Activated CD8-positive, alpha-beta memory T cell treated with anti-CD3 and anti-CD28 coated beads for 36 hours (primary cell): ENCODE results near the gene SAMD10. TPM values are rescaled to one million over a fixed set of nuclear protein-coding genes. Genes with fewer than 3 reads are reported as not detected.

Source experiments
- CTCF ChIA-PET: fragments of 350-600 bp; sonication (Branson Sonifier 250); formaldehyde crosslinking; loops from one replicate; lab custom pipeline; 2021; ENCODE audit warnings: antibody characterized with exemption; lab: Charles Lee
- POLR2A ChIA-PET: fragments of 350-600 bp; sonication (Branson Sonifier 250); formaldehyde crosslinking; loops from one replicate; lab custom pipeline; 2021; ENCODE audit warnings: antibody characterized with exemption; lab: Charles Lee
- total RNA-seq, 2 experiments: library from RNA; stranded (reverse); gene quantifications; one replicate each; pipeline ENCODE4 v1.2.3, GENCODE V29; 2021

The SAMD10 gene
- total RNA-seq, 2 experiments from 2014 or later = 19.0 to 20.5 TPM

DNA sequence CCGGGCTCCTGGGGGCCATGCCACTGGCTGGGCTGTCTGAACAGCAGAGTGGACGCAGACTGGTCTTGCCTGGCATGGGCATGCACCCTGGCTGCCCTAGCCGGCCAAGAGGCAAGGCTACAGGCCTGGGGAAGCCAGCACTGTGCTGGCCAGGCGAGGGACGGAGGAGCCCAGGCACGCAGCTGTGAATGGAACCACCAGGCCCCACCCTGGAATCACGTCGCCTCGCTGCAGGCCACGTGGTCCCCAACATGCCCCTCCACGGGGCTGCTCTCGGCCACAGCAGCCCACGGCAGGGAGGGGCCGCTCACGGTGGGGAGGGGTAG, 27.3 kb downstream of the SAMD10 start:
- CTCF ChIA-PET = interaction anchor here (1.0 kb wide), 1 partner anchor 16 kb away, joined by 3 read pairs; no protein-coding TSS in a partner anchor
- POLR2A ChIA-PET = no interaction called here

DNA sequence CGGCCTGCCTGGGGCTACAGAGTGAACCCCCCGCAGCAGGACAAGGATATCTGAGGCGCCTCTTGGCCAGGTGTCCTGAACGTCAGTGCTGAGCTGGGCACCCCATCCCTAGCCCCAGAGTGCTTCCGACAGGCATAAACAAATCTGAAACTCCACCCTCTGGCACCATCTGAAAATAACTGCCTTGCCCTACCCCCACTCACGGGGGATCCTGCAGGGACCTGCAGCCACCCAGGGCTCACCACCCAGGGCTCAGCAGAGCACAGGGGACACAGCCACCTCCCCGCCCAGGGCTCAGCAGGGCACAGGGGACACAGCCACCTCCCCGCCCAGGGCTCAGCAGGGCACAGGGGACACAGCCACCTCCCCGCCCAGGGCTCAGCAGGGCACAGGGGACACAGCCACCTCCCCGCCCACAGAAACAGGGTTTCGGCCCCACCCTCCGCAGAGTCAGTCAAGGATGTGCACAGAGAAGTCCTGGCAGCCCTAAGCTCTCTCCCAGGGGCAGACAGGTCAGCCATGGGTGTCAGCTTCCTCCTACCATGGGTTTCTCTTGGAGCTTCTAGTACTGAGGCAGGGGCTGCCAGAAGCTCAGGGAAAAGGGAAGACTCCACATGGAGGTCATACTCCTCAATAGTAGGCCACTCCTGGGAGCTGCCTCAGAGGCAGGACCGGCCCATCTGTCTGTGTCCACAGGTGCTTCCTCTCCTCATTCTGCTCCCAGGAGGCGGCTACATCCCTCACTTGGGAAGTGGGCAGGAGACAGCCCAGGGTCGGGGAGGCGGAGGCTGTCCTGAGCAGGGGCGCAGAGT, 27.8 kb downstream of the SAMD10 start:
- ChIA-PET POLR2A (no interaction called here), CTCF (interaction anchor here (1.0 to 1.1 kb wide), 2 partner anchors 17 to 106 kb away, joined by 3 read pairs; no protein-coding TSS in a partner anchor)

DNA sequence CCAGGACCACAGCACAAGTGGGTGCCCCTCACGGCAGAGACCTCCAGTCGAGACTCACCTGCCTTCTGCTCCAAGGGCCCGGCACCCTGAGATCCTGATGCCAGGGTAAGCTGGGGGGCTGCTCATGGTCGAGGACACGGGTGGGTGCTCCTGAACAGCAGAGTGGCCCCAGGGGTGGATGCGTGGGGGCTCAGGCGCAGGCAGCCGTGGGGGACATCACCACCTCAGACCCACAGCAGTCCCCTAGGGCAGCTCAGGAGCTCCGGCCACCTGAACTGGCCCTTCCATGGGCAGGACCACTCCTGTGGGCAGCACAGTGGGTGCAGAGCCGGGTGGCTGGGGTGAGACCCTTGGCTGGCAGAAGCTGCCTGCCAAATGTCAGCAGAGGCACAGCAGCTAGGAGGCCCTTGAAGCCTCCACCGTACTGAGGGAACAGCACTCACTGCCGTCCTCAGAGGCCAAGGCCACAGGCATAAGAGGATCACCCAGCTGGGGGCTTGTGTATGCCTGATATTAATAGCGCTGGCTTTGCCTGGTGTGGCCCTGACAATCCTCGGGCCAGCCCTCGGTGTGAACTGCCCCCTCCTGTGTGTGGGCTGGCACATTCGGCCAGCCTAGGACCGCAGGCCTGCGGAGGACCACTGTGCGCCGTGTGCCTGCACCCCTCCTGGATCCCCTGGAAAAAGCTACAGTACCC, 28.6 kb downstream of the SAMD10 start:
- ChIA-PET CTCF (interaction anchor here (0.6 to 1.1 kb wide), 2 partner anchors 99 to 107 kb away, joined by 3 to 4 read pairs; no protein-coding TSS in a partner anchor), POLR2A (no interaction called here)

DNA sequence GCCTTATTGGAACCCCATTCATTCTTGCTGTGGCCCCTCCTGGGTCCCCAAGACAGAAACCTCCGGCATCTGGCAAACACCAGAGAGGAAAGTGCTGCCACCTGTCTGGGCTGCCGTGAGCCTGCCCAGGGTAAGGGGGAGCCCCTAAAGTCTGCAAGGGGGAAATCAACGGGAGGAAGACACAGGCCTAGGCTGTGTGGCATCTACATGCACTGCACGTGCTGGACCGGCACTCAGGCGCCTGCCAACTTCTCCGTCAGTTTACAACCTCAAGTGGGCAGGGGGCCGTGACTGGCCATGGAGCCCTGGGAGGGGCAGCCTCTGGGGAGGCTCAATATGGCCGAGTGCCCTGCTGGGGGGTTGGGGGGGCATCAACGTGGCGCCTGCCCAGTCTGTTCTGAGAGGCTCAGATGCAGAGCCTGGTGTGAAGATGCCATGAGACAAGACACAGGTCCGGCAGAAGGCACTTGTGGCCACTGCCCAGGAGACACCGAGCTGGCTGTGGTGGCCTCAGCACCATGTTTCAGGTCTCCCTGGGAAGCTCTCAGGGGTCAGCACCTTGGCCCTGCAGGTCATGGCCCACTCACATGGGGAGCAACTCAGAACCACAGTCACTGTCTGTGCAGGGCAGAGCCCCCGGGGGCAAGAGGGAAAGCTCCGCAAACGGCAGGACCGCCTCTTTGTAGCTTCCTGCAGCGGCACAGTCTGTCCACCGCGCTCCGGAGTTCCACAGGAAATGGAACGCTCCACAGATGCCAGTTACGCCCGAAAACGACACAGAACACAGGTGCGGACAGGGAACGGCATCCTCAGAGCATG, 31.6 kb downstream of the SAMD10 start:
- CTCF ChIA-PET = interaction anchor here (0.8 kb wide), 1 partner anchor 44 kb away, joined by 3 read pairs; no protein-coding TSS in a partner anchor
- POLR2A ChIA-PET = interaction anchor here (0.5 to 0.7 kb wide), 2 partner anchors 37 to 102 kb away, joined by 4 to 5 read pairs; no protein-coding TSS in a partner anchor

DNA sequence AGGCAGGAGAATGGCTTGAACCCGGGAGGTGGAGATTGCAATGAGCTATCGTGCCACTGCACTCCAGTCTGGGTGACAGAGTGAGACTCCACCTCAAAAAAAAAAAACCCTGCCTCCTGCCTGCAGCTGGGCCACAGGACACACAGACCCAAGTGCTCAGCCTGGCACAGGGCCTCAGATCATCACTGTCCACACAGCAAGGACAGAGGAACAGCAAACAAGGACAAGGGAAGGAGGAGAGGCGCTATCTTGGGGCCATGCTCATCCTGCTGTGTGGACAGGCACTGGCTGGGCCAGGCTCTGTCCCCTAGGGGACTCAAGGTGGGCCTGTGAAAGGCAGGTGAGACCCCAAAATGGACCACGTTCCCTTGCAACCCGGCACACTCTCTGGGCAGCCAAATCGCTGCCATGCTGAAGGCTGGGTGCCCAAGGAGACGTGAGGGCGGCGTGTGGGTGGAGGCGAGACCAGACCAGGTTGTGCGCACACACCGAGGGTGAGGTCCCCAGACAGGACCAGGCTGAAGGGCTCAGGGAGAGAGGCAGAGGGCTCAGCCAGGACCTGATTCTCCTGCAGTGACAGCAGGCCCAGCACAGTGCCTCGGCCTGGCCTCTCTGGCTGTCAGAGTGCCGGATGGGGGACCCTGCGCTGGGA, 32.3 kb downstream of the SAMD10 start:
- CTCF ChIA-PET = no interaction called here

DNA sequence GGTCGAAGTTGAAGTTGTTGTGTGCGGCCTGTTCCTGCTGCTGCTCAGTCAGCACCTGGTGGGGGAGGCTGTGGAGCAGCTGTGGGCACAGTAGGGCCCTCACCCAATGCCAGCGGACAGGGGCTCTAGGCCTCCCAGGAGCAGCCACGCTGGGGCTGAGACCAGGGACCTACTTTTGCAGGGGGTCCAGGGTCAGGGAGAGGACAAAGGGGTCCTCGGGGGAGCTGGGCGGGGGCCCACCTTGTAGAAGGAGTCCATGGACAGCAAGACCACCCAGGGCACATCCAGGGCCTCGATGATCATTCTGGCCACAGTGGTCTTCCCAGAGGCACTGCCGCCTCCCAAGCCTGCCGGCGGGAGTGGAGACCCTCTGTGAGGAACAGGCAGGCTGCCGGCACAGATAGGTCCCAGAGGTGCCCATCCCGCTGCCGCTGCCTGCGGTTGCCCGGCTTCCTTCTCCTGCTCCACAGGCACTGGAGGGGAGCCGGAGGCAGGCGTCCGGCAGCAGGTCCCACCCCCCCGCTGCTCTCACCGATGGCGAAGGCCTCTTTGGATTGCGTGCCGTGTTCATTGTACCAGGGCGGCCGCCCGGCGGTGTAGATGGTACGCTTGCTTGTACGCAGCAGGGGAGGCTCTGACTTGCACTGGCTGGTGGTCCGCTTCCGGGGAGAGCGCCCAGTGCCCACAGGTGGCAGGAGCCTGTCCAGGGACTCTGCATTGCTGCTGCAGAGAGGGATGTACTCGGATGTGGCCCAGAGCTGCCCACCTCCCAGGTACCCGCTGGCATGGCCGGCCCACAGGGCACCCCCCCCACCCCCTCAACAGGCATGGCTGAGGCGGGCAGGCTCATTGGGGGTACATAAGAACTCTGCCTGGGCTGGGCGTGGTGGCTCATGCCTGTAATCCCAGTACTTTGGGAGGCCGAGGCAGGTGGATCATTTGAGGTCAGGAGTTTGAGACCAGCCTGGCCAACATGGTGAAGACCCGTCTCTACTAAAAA, 33.2 kb downstream of the SAMD10 start:
- ChIA-PET CTCF (no interaction called here), POLR2A (interaction anchor here (0.7 kb wide), 1 partner anchor 64 kb away, joined by 4 read pairs; no protein-coding TSS in a partner anchor)

More for the DNA sequence above, 32.3 kb downstream of the SAMD10 start:
- POLR2A ChIA-PET = interaction anchor here (0.7 kb wide), 1 partner anchor 65 kb away, joined by 4 read pairs; no protein-coding TSS in a partner anchor

DNA sequence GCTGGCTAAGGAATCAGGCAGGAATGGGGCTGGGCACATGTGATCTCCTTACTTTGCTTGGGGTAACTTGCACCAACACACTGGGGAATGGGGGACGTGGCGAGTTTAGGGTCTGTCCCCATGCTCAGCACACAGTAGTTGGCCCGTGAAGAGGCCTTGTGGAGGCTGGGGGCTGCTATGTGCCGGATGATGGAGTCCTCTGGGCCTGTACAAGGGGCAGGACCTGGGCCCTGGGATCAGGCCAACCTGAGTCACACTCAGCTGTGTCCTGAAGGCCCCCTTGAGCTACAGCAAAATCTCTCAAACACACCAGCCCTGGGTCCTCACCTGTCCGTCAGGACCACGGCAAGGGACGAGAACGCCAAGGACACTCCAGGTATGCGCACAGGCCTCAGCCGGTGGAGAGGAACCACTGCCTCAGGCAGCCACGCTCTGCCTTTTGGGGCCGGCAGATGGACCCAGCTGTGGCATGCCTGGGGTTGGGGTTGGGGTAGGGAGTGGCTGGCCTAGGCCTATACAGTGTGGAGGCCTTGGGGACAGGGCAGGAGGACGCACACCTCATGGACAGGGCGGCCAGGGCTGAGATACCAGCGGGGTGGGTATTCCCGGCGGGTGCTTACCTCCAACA, 34.3 kb downstream of the SAMD10 start:
- CTCF ChIA-PET = no interaction called here
- POLR2A ChIA-PET = no interaction called here

DNA sequence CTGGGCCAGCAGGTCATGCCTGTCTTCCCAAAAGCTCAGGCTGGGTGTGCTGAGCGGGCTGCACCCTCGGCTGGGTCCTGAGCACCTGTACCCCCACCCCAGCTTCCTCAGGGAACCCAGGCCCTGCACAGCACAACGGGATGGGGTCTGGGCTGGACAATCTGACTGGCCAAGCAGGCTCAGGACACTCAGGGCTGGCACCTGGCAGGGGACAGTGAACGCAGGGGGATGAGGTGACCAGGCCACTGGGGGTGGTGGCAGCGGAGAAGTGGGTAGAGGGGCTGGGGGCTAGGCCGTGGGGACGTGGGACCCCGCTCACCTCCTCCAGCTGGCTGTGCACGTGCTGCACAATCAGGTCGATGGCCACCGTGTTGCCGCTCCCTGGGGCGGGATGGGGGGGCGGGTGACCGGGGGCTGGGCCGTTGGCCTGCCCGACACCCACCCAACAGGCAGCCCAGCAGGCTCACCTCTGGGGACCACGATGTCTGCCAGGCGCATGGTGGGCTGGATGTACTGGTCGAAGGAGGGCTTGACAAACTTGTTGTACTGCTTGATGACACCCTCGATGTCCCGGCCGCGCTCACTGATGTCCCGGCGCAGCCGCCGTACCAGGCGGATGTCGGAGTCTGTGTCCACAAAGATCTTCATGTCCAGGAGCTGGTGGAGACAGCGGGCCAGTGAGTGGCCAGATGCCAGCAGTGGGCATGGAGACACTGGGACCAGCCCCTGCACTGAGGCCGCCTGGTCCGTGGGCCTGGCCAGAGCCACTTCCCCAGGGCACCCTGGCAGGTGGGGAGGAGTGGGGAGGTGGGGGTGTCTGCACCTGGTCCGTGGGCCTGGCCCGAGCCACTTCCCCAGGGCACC, 35.1 kb downstream of the SAMD10 start:
- ChIA-PET CTCF (no interaction called here), POLR2A (no interaction called here)

DNA sequence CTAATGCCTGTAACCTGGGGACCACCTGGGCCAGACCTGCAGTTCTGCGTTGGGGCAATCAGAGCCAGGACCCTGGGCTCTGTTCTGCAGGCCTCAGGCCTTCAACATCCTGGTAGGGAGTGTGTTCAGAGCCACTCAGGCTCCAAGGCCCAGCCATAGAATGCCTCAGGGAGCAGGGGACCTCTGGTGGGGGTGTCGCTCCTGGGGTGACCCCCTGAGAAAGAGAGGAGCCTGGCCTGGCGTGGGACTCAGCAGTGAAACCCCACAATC, 35.7 kb downstream of the SAMD10 start:
- ChIA-PET POLR2A (no interaction called here), CTCF (no interaction called here)

DNA sequence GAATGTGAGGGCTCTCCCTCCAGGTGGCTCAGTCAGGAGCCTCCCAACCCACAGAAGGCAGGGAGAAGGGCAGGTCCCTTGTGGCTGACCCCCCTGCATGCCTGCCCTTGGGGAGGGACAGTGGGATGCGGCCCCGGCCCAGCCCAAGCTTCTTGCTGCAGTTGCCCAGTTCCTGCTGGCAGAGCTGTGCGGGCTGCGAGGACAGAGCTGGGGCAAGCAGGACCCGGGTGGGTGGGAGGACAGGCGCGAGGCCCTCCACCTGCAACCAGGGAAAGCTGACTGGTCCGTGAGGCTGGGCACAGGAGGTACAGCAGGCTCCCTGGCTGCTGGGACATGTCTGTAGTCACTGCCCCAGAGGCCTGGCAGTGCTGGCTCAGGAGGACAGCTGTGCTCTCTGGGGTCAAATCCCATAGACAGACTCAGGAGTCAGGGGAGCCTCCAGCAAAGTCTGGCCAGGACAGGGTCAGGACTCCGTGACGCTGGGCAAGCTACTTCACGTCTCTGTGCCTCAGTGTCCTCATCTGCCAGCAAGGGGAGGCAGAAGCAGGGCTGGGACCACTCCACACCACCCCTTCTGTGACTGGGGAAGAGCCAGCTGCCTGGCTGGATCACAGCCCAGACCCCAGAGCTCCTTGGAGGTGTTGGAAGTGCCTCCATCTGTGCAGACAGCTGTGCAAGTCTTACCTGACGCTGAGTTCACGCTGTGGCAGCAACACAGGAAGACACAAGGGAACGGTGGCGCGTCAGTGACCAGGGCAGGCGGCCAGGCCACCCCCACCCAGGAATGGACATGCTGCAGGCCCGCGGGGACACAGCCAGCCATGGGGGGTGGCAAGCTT, 36.3 kb downstream of the SAMD10 start:
- ChIA-PET POLR2A (interaction anchor here (0.5 kb wide), 1 partner anchor 28 kb away, joined by 5 read pairs; no protein-coding TSS in a partner anchor), CTCF (interaction anchor here (1.0 kb wide), 1 partner anchor 31 kb away, joined by 3 read pairs; no protein-coding TSS in a partner anchor)

DNA sequence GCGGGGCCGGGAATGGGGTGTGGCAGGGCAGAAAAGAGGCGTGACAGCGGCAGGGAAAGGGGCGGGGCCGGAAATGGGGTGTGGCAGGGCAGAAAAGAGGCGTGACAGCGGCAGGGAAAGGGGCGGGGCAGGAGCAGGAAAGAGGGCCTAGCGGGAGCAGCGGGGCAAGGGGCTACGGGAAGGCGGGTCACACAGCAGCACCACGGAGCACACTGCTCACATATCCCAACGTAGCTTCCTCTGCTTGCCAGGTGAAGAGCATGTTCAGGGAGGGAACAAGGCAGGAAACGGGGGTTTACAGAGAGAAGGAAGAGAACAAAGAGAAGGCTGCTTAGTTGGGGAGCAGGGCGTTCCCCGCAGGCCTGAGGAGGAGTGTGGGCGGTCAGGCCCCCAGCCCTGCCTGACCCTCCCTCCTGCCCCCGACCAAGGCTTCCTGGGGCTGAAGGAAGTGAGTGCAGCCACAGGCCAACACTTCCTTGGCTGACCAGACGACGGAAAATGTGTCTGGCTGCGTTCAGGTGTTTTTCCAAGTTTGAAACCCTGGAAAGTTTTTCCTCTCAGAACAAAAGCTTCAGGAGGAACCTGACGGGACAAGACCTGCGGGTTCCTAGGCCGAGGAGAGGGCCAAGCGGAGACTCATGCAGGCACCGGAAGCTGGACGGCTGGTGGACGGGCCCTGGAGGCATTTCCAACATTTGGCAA, 37.0 kb downstream of the SAMD10 start:
- ChIA-PET POLR2A (interaction anchor here (0.6 kb wide), 1 partner anchor 69 kb away, joined by 4 read pairs; no protein-coding TSS in a partner anchor), CTCF (interaction anchor here (0.7 to 1.0 kb wide), 2 partner anchors 32 to 75 kb away, joined by 3 read pairs; no protein-coding TSS in a partner anchor)

DNA sequence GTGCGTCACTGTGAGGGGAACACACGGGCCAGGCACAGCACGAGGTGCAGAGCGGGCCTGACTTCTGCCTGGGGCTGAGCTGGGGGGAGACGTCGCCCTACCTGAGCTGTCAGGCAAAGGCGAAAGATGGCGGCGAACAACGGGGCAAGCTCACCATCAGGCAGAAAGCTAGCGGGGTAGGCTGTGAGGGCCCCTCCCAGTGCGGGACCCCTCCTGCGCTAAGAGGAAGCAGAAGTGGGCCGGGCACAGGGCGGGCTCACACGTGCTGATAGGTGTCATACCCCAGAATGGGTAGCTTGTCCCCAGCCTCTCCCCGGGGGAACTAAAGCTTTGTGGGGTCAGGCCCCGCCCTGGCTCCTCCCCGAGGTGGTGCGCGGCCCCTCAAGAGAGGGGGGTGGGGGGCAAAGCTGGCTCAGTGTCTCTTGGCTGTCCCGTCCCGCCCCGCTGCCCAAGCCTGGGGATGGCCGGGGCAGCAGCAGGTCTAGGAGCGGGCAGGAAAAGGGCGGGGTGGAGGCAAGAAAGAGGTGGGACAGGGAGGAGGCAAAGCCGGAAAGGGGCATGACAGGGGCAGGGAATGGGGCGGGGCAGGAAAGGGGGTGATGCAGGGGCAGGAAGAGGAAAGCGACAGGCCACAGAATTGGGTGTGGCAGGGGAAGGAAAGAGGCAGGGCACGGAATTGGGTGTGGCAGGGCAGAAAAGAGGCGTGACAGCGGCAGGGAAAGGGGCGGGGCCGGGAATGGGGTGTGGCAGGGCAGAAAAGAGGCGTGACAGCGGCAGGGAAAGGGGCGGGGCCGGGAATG, 38.0 kb downstream of the SAMD10 start:
- ChIA-PET POLR2A (interaction anchor here (0.6 kb wide), 1 partner anchor 26 kb away, joined by 4 read pairs; no protein-coding TSS in a partner anchor), CTCF (interaction anchor here (0.7 kb wide), 1 partner anchor 76 kb away, joined by 3 read pairs; no protein-coding TSS in a partner anchor)

DNA sequence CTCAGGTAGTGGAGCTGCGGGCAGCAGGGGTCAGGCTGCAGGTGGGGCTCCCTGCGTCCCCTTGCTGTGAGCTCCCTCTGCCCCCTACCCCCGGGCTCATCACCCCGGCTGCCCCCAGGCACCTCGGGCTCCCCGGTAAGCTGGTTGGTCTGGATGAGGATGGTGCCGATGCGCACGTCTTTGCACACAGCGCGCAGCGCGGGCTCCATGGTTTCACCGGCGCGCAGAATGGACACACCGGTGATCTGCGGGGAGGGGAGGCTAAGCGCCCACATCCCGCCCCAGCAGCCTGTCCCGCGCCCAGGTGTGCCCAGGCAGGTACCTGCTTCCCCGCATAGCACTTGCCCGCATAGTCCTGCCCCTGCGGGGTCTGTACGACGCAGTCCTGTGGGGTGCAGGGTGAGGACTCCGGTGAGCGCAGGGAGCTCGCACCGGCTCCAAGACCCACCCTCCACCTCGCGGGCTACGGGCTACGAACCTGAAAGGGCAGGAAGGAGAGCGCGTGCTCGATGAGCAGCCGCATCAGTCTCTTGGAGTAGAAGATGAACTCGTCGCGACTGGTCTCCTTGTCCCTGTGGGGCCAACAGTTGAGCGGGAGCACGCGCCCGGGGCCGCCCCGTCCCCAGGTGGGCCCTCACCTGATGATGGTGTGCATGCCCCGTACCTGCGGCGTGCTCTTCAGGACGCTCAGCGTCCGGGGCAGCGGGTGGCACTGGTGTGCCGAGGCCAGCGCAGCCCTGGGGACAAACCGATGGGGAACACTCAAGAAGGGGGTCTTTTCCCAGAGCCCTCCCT, 38.8 kb downstream of the SAMD10 start:
- POLR2A ChIA-PET = interaction anchor here (0.6 kb wide), 1 partner anchor 25 kb away, joined by 4 read pairs; no protein-coding TSS in a partner anchor

More for the DNA sequence above, 38.8 kb downstream of the SAMD10 start:
- CTCF ChIA-PET = no interaction called here
